B cell (primary cell): ENCODE data around the gene APBA2. TPM values are rescaled to one million over a fixed set of nuclear protein-coding genes. Genes with fewer than 3 reads are reported as not detected.

ENCODE experiments used
- ATAC-seq: fragments of 200-7000 bp; cut with Tn5 transposase; one replicate; pipeline ENCODE4 v1.10.0; 2021; ENCODE audit warnings: low read depth, mild to moderate bottlenecking, moderate number of reproducible peaks, moderate library complexity
- CTCF ChIA-PET: fragments of 350-600 bp; sonication (Branson Sonifier 250); formaldehyde crosslinking; loops from one replicate; lab custom pipeline; 2021; ENCODE audit warnings: antibody characterized with exemption, inconsistent platforms; lab: Charles Lee
- POLR2A ChIA-PET: fragments of 350-600 bp; sonication (Branson Sonifier 250); formaldehyde crosslinking; loops from one replicate; lab custom pipeline; 2021; ENCODE audit warnings: antibody characterized with exemption; lab: Charles Lee
- DNase-seq: peaks from one replicate; pipeline ENCODE4 v3.0.0; 2013
- H2AFZ ChIP-seq: 2 replicates; pipeline ENCODE4 v1.6.1; 2012; ENCODE audit warnings: mild to moderate bottlenecking, low read depth, low read length; ENCODE audit not compliant: insufficient read depth, poor library complexity, severe bottlenecking
- H3K27ac ChIP-seq, 2 donors: 1 replicate in 1 of 2; 2 replicates in 1 of 2; pipeline ENCODE4 v1.5.1; 2012 to 2013; ENCODE audit warnings: low read length in 2 of 2, mild to moderate bottlenecking in 2 of 2, moderate library complexity in 1 of 2
- H3K27me3 ChIP-seq, 4 experiments: fragments of 200-600 bp in 1 of 4; sonication (generic) in 1 of 4; replicated peaks in 1 of 4; 1 replicate in 2 of 4; 2 replicates in 2 of 4; pipeline versions ENCODE4 v1.6.1 to v1.7.0; 2013 to 2016; ENCODE audit warnings: low read length in 3 of 4, mild to moderate bottlenecking in 2 of 4, mixed read lengths in 1 of 4, moderate library complexity in 1 of 4; ENCODE audit not compliant: insufficient read depth in 4 of 4, control insufficient read depth in 3 of 4; ENCODE audit errors: control extremely low read depth in 1 of 4
- H3K36me3 ChIP-seq, 2 experiments: replicated peaks in 1 of 2; 1 replicate in 1 of 2; 2 replicates in 1 of 2; pipeline versions ENCODE4 v1.6.1 to v1.7.1; 2013; ENCODE audit warnings: low read length in 1 of 2; ENCODE audit not compliant: insufficient read depth in 2 of 2, control insufficient read depth in 1 of 2; ENCODE audit errors: control extremely low read depth in 1 of 2, extremely low read depth in 1 of 2
- H3K4me1 ChIP-seq, 2 donors: fragments of 200-600 bp in 1 of 2; sonication (generic) in 1 of 2; 1 replicate in 1 of 2; 2 replicates in 1 of 2; pipeline versions ENCODE4 v1.5.1 to v1.6.1; 2013 to 2017; ENCODE audit warnings: low read length in 2 of 2; ENCODE audit not compliant: control insufficient read depth in 2 of 2, insufficient read depth in 2 of 2
- H3K4me2 ChIP-seq: replicated peaks from 2 replicates; pipeline ENCODE3; 2012; ENCODE audit warnings: mild to moderate bottlenecking, low read depth, low read length; ENCODE audit not compliant: poor library complexity, severe bottlenecking
- H3K4me3 ChIP-seq, 5 experiments: fragments of 200-600 bp in 1 of 5; sonication (generic) in 1 of 5; 1 replicate in 3 of 5; 2 replicates in 2 of 5; pipeline versions ENCODE4 v1.5.1 to v1.7.0; 2011 to 2016; ENCODE audit warnings: low read length in 4 of 5, mild to moderate bottlenecking in 4 of 5, low read depth in 2 of 5, control low read depth in 1 of 5, moderate library complexity in 1 of 5; ENCODE audit not compliant: insufficient read depth in 1 of 5; ENCODE audit errors: control extremely low read depth in 1 of 5, extremely low read depth in 1 of 5
- H3K79me2 ChIP-seq: fragments of 200-600 bp; sonication (generic); one replicate; pipeline ENCODE4 v1.6.0; 2016; ENCODE audit warnings: low read length; ENCODE audit not compliant: control insufficient read depth, insufficient read depth
- H3K9ac ChIP-seq: fragments of 200-600 bp; sonication (generic); 2 replicates; pipeline ENCODE4 v1.6.1; 2017; ENCODE audit warnings: mild to moderate bottlenecking, low read length, moderate library complexity
- H3K9me3 ChIP-seq, 3 donors: one replicate each; pipeline versions ENCODE4 v1.6.1 to v1.7.1; 2013; ENCODE audit warnings: low read length in 2 of 3; ENCODE audit not compliant: control insufficient read depth in 2 of 3, insufficient read depth in 1 of 3; ENCODE audit errors: control extremely low read depth in 1 of 3
- H4K20me1 ChIP-seq: 2 replicates; pipeline ENCODE4 v1.6.0; 2012; ENCODE audit warnings: mild to moderate bottlenecking, low read length; ENCODE audit not compliant: insufficient read depth, control insufficient read depth, poor library complexity, severe bottlenecking
- H3K27ac Mint-ChIP-seq: one replicate; pipeline ENCODE4 v1.8.0; 2021; ENCODE audit warnings: mixed read lengths
- H3K27me3 Mint-ChIP-seq: one replicate; pipeline ENCODE4 v1.8.0; 2021; ENCODE audit warnings: mixed read lengths
- H3K4me1 Mint-ChIP-seq: one replicate; pipeline ENCODE4 v1.8.0; 2021; ENCODE audit warnings: mixed read lengths
- H3K4me3 Mint-ChIP-seq: one replicate; pipeline ENCODE4 v1.8.0; 2021; ENCODE audit warnings: mixed read lengths
- H3K9me3 Mint-ChIP-seq: one replicate; pipeline ENCODE4 v1.8.0; 2022; ENCODE audit warnings: mixed read lengths; ENCODE audit not compliant: insufficient read depth
- EZH2 ChIP-seq: IDR thresholded peaks from 2 replicates; pipeline ENCODE4 v1.6.1; 2012; ENCODE audit warnings: borderline replicate concordance, low read depth, mild to moderate bottlenecking, moderate library complexity, low read length; ENCODE audit not compliant: insufficient read depth, poor library complexity, severe bottlenecking
- WGBS: methylation state at CpG from one replicate; pipeline ENCODE4 v1.1.5; 2013; ENCODE audit warnings: missing lambda C conversion rate; ENCODE audit not compliant: insufficient coverage; 5-methylcytosine and 5-hydroxymethylcytosine counted together
- intact Hi-C: fragments of 100-400 bp; cut with micrococcal nuclease; formaldehyde crosslinking; loops from one replicate; pipeline ENCODE4 v1.10.0; 2022
- polyA plus RNA-seq: library from polyadenylated mRNA; depleted of rRNA; stranded (reverse); fragments of >200 nt; gene quantifications from 2 replicates; pipeline ENCODE4 v1.2.3, GENCODE V29; 2012
- total RNA-seq, 2 donors: library from RNA; stranded (reverse); fragments of 120-200 nt in 1 of 2; gene quantifications; 1 replicate in 1 of 2; 2 replicates in 1 of 2; pipeline versions ENCODE4 v1.2.3 to v1.2.4, GENCODE V29; 2013 to 2022
- TF ChIP-seq, protein P1 (sequence below): fragments of 200-600 bp; IDR thresholded peaks from one replicate; pipeline ENCODE4 v1.8.0; 2022; ENCODE audit warnings: antibody characterized with exemption, mild to moderate bottlenecking

The APBA2 gene
- total and polyA plus RNA-seq, 2 donors (not counting 1 experiment from before 2014, with no cell fraction given), result 0.19 TPM; not detected in 1

DNA sequence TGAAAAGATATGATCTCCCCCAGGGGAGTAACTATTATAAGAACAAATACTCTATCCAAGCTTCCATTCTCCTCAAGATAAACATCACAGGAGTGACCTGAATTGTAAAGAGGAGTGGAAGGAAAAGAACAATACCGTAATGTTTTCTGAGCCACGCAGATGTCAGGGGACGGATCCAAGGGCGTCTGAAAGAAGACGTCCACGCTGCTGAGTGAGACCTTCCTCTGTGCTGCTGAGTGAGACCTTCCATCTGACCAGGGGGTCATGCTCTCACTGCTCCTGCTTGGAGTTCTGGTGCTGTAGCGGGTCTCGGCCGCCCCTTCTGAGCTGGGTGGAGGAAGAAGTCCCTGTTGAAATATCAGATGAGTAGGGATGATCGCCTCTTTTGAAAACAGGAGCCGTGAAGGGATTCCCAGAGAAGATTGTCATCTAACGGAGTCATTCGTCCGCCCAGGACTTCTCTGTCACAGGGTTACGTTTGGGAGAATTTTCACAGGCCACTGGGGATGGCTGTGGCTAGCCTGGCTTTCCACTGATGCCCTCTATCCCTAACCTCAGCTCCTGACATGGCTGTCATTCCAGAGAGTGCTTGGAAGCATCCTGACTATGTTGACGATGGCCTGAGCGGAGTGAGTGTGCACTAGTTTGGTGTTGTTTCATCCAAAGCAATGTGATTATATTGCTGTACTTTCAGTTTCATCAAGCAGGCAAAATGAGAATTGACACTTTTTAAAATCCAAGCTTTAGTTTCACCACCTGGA lies 184.9 kb downstream of the APBA2 start:
- DNase-seq (no peak), ATAC-seq (no peak)
- no peak overlapping the region for H3K4me3 ChIP-seq
- no peak overlapping the region for H3K27ac Mint-ChIP-seq
- H3K9me3 ChIP-seq, result peaks cover 0 to 12% (median 0%) of the 10 kb centered on the region in 3 donors
- no peak overlapping the region for H3K9ac ChIP-seq
- intact Hi-C loops, result no loop called here
- no peaks in the 10 kb centered on the region for H4K20me1 ChIP-seq
- H3K4me2 ChIP-seq, result no peak overlapping the region
- peaks cover 7% of the 10 kb centered on the region for H3K9me3 Mint-ChIP-seq
- ChIA-PET POLR2A (no interaction called here), CTCF (no interaction called here)
- H3K27me3 ChIP-seq, result no peaks in the 10 kb centered on the region
- H3K27ac ChIP-seq, result no peak overlapping the region
- WGBS, result 92% methylated on average over 15 of the region's 17 CpGs
- H3K4me1 ChIP-seq, result no peaks in the 10 kb centered on the region
- no peaks in the 10 kb centered on the region for H3K79me2 ChIP-seq
- H3K4me3 Mint-ChIP-seq, result no peak overlapping the region
- H3K36me3 ChIP-seq, result no peaks in the 10 kb centered on the region
- no peaks in the 10 kb centered on the region for H3K4me1 Mint-ChIP-seq
- H3K27me3 Mint-ChIP-seq, result no peaks in the 10 kb centered on the region
- TF ChIP-seq EZH2, result no peak
- TF ChIP-seq, protein P1, sequence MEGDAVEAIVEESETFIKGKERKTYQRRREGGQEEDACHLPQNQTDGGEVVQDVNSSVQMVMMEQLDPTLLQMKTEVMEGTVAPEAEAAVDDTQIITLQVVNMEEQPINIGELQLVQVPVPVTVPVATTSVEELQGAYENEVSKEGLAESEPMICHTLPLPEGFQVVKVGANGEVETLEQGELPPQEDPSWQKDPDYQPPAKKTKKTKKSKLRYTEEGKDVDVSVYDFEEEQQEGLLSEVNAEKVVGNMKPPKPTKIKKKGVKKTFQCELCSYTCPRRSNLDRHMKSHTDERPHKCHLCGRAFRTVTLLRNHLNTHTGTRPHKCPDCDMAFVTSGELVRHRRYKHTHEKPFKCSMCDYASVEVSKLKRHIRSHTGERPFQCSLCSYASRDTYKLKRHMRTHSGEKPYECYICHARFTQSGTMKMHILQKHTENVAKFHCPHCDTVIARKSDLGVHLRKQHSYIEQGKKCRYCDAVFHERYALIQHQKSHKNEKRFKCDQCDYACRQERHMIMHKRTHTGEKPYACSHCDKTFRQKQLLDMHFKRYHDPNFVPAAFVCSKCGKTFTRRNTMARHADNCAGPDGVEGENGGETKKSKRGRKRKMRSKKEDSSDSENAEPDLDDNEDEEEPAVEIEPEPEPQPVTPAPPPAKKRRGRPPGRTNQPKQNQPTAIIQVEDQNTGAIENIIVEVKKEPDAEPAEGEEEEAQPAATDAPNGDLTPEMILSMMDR, result no peak
- no peak overlapping the region for H2AFZ ChIP-seq

DNA sequence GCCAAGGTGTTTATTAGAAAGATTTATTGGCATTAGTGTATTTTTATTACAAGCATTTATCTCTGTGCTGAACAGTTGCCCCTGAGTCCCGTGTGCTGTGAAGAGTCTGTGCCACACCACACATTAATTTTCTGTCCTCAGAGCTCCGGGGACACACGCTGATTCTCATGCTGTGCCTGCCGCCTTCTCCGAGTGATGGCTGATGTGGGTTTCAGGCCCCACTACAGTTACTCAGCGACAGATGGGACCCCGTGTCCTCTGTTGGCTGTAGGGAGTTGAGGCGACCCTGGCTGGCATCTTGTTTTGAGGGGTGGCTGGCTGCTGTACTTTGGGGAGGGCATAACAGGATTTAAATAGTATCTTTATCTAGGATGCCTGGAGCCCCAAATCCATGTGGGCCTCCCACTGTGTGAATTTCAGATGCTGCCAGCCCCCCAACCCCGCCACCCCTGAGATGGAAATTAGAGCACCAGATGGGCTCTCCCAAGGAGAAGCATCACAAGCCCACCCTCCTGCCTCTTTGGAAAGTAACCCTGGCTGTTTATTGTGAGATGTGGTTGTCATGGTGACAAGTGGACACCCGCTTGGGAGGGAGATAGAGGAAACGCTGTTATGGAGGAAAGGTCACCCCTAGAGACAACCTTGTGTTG lies 185.6 kb downstream of the APBA2 start:
- Mint-ChIP-seq H3K9me3 (peaks cover 7% of the 10 kb centered on the region), H3K4me1 (no peaks in the 10 kb centered on the region)
- 85% methylated on average over 6 of the region's 11 CpGs for WGBS

More for the DNA sequence above, 185.6 kb downstream of the APBA2 start:
- Histone ChIP-seq H3K4me3 (no peak overlapping the region), H3K27me3 (no peaks in the 10 kb centered on the region), H2AFZ (no peak overlapping the region), H3K4me2 (no peak overlapping the region), H3K79me2 (no peaks in the 10 kb centered on the region), H3K9me3 (peaks cover 0 to 12% (median 0%) of the 10 kb centered on the region in 3 donors), H3K27ac (no peak overlapping the region), H3K9ac (no peak overlapping the region), H4K20me1 (no peaks in the 10 kb centered on the region), H3K4me1 (no peaks in the 10 kb centered on the region), H3K36me3 (no peaks in the 10 kb centered on the region)
- Mint-ChIP-seq H3K4me3 (no peak overlapping the region), H3K27ac (no peak overlapping the region), H3K27me3 (no peaks in the 10 kb centered on the region)
- intact Hi-C loops, result no loop called here
- ChIA-PET POLR2A (no interaction called here), CTCF (no interaction called here)
- ATAC-seq (no peak), DNase-seq (no peak)
- no peak for TF ChIP-seq EZH2
- TF ChIP-seq, protein P1, result no peak
